ENCODE results near the gene GRAMD1A. TPM values are rescaled to one million over a fixed set of nuclear protein-coding genes. Genes with fewer than 3 reads are reported as not detected.

GRAMD1A gene
- polyA plus RNA-seq, 1 of the 3 experiments (the other 2 are of a cell fraction) = 81.9 TPM

DNA sequence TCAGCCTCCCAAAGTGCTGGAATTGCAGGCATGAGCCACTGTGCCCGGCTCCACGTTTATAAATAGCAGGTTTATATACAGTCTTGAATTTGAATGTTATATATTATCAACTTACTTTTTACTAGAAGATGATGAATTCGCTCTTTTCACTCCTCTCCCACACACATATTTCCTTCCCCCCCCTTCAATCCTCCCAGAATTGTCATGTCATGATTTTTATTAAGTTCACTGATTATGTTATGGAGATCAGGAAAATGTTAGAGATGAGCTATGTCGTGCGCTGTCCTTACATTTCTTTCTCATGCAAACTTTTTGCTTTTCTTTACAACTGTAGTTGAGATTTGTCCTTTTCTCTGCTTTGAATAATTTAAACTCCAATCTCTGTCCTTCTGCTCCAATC lies 17.8 kb upstream of the GRAMD1A start:
- Histone ChIP-seq H3K4me1 (ENCODE audit: control insufficient read depth in 1 of 2, insufficient read depth in 2 of 2, low read depth in 1 of 2, low read length in 1 of 2) (peaks cover 0 to 4% of the 10 kb centered on the region in 2 experiments; a peak in 1 of 4 replicates), H3K9me3 (no peaks in the 10 kb centered on the region), H4K20me1 (ENCODE audit: insufficient read depth) (no peaks in the 10 kb centered on the region), H2AFZ (ENCODE audit: low read depth) (no peak overlapping the region), H3F3A (replicated peaks; ENCODE audit: insufficient read depth) (no peaks in the 10 kb centered on the region), H3K4me2 (no peak overlapping the region), H3K27me3 (ENCODE audit: insufficient read depth) (no peaks in the 10 kb centered on the region; the same call in 1 of the 2 replicates), H3K27ac (ENCODE audit: low read depth in 2 of 2, low read length in 1 of 2) (no peak overlapping the region), H3K36me3 (replicated peaks in 1 of 2; ENCODE audit: control insufficient read depth in 1 of 2, insufficient read depth in 2 of 2, low read length in 1 of 2) (no peaks in the 10 kb centered on the region), H3K4me3 (ENCODE audit: low read depth in 2 of 2, low read length in 1 of 2) (no peak overlapping the region), H3K79me2 (ENCODE audit: insufficient read depth) (no peaks in the 10 kb centered on the region), H3K9me2 (no peaks in the 10 kb centered on the region), H3K9ac (no peak overlapping the region)
- ChIA-PET POLR2A (no interaction called here), CTCF (interaction anchor here (0.5 kb wide), 1 partner anchor 161 kb away, joined by 3 read pairs; no protein-coding TSS in a partner anchor)
- DNase-seq = no peak
- 54% methylated on average over 5 of the region's 5 CpGs for WGBS (ENCODE audit: low lambda C conversion rate)
- TF ChIP-seq MXI1 (IDR thresholded peaks at IDR 0.05; ENCODE audit: low read depth, low read length) (no peak), RFX5 (IDR thresholded peaks at IDR 0.05; ENCODE audit: low read length) (no peak), GABPA (IDR thresholded peaks at IDR 0.05; ENCODE audit: low read depth) (no peak), SIN3A (IDR thresholded peaks at IDR 0.05; ENCODE audit: borderline replicate concordance, low read depth, low read length) (no peak), FOXM1 (IDR thresholded peaks at IDR 0.05; ENCODE audit: low read depth) (no peak), FOXJ3 (CRISPR knock-in tag; IDR thresholded peaks at IDR 0.05) (no peak), NRF1 (IDR thresholded peaks at IDR 0.05; ENCODE audit: low read depth, low read length) (no peak), NFIC (IDR thresholded peaks at IDR 0.05; ENCODE audit: borderline replicate concordance) (no peak), FOSL2 (IDR thresholded peaks at IDR 0.05; ENCODE audit: borderline replicate concordance, low read depth) (no peak), SMC3 (IDR thresholded peaks at IDR 0.05; ENCODE audit: low read depth, low read length) (no peak), REST (IDR thresholded peaks at IDR 0.05; ENCODE audit: low read depth, low read length) (no peak)
- TF ChIP-seq, protein P1, sequence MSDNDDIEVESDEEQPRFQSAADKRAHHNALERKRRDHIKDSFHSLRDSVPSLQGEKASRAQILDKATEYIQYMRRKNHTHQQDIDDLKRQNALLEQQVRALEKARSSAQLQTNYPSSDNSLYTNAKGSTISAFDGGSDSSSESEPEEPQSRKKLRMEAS (IDR thresholded peaks at IDR 0.05; ENCODE audit: low read depth) = no peak
- TF ChIP-seq, protein P2, sequence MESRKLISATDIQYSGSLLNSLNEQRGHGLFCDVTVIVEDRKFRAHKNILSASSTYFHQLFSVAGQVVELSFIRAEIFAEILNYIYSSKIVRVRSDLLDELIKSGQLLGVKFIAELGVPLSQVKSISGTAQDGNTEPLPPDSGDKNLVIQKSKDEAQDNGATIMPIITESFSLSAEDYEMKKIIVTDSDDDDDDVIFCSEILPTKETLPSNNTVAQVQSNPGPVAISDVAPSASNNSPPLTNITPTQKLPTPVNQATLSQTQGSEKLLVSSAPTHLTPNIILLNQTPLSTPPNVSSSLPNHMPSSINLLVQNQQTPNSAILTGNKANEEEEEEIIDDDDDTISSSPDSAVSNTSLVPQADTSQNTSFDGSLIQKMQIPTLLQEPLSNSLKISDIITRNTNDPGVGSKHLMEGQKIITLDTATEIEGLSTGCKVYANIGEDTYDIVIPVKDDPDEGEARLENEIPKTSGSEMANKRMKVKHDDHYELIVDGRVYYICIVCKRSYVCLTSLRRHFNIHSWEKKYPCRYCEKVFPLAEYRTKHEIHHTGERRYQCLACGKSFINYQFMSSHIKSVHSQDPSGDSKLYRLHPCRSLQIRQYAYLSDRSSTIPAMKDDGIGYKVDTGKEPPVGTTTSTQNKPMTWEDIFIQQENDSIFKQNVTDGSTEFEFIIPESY (IDR thresholded peaks at IDR 0.05; ENCODE audit: borderline replicate concordance, low read depth) = no peak
- TF ChIP-seq, protein P3, sequence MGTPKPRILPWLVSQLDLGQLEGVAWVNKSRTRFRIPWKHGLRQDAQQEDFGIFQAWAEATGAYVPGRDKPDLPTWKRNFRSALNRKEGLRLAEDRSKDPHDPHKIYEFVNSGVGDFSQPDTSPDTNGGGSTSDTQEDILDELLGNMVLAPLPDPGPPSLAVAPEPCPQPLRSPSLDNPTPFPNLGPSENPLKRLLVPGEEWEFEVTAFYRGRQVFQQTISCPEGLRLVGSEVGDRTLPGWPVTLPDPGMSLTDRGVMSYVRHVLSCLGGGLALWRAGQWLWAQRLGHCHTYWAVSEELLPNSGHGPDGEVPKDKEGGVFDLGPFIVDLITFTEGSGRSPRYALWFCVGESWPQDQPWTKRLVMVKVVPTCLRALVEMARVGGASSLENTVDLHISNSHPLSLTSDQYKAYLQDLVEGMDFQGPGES (IDR thresholded peaks at IDR 0.05; ENCODE audit: low read depth, low read length) = no peak

Measured in SK-N-SH (cell line).